Measurements from ENCODE around the gene S1PR4.
"Not testable (repeated sequence)": the region's sequence is repeated elsewhere in the genome, so short reads cannot be mapped to it uniquely, and the experiment has no call there.

Gene S1PR4

GRCh38 chr19:3183721-3184641, 5.4 kb downstream of the S1PR4 start:
- DNase-seq, result no peak

GRCh38 chr19:3184847-3185460, 6.4 kb downstream of the S1PR4 start:
- DNase-seq, result peak; percentile 64

- DNase-seq, result peak; percentile 95
Measured at GRCh38 chr19:3185461-3186159, 7.0 kb downstream of the S1PR4 start, which contains the start of gene NCLN. Gene NCLN, plus strand, starts transcription at chr19:3185930. Its CDS starts 101 bp downstream, at chr19:3186031.

- no peak for DNase-seq
Measured at GRCh38 chr19:3186160-3186688, 7.7 kb downstream of the S1PR4 start.

GRCh38 chr19:3186891-3187661, 8.5 kb downstream of the S1PR4 start:
- DNase-seq, result no peak

GRCh38 chr19:3187662-3188511, 9.3 kb downstream of the S1PR4 start:
- DNase-seq, result no peak

GRCh38 chr19:3188627-3189596, 10.3 kb downstream of the S1PR4 start:
- DNase-seq, result no peak

GRCh38 chr19:3189702-3190469, 11.3 kb downstream of the S1PR4 start:
- no peak for DNase-seq

- no peak for DNase-seq
Measured at GRCh38 chr19:3190470-3190770, 11.9 kb downstream of the S1PR4 start.

GRCh38 chr19:3190921-3191805, 12.6 kb downstream of the S1PR4 start:
- DNase-seq, result no peak

- not testable (repeated sequence) for DNase-seq
Measured at GRCh38 chr19:3191806-3192104, 13.2 kb downstream of the S1PR4 start.

GRCh38 chr19:3192228-3192635, 13.7 kb downstream of the S1PR4 start:
- no peak for DNase-seq

GRCh38 chr19:3192684-3193083, 14.1 kb downstream of the S1PR4 start:
- no peak for DNase-seq

GRCh38 chr19:3193256-3194105, 14.9 kb downstream of the S1PR4 start:
- no peak for DNase-seq

- no peak for DNase-seq
Measured at GRCh38 chr19:3194106-3195087, 15.8 kb downstream of the S1PR4 start.
